H1 (cell line): ENCODE results near the gene RDH12. TPM values are rescaled to one million over a fixed set of nuclear protein-coding genes. Genes with fewer than 3 reads are reported as not detected.

Experiments used
- CTCF ChIA-PET: fragments of 300-600 bp; sonication (Branson Sonifier 250); formaldehyde crosslinking; loops from one replicate; lab custom pipeline; 2021; ENCODE audit not compliant: partially characterized antibody; lab: Charles Lee
- POLR2A ChIA-PET: fragments of 300-600 bp; sonication (Branson Sonifier 250); formaldehyde crosslinking; loops from one replicate; lab custom pipeline; 2021; ENCODE audit warnings: inconsistent platforms; ENCODE audit not compliant: partially characterized antibody; lab: Charles Lee
- DNase-seq, 2 experiments: peaks; one replicate each; pipeline versions ENCODE4 v3.0.0 to v3.0.0-alpha.2; 2010 to 2022; ENCODE audit warnings: low spot score in 2 of 2, low read depth in 1 of 2, mixed read lengths in 1 of 2
- FAIRE-seq: peaks from 2 replicates; lab custom pipeline; 2011; peaks lifted over from hg19 to GRCh38; lab: Jason Lieb, UNC
- H2AFZ ChIP-seq: 2 replicates; pipeline ENCODE4 v1.8.1; 2012; ENCODE audit warnings: low read length, inconsistent platforms
- H2AK5ac ChIP-seq: 2 replicates; pipeline ENCODE4 v1.6.1; 2013; ENCODE audit warnings: low read depth, low read length
- H2BK120ac ChIP-seq: replicated peaks from 2 replicates; pipeline ENCODE3; 2013; ENCODE audit warnings: low read depth, low read length, inconsistent platforms
- H2BK12ac ChIP-seq: 2 replicates; pipeline ENCODE4 v1.6.1; 2013; ENCODE audit warnings: low read depth, low read length
- H2BK15ac ChIP-seq: 2 replicates; pipeline ENCODE4 v1.6.1; 2013; ENCODE audit warnings: low read length
- H2BK20ac ChIP-seq: 2 replicates; pipeline ENCODE4 v1.6.1; 2013; ENCODE audit warnings: low read length
- H2BK5ac ChIP-seq: 2 replicates; pipeline ENCODE4 v1.6.1; 2013; ENCODE audit warnings: low read depth, low read length
- H3K14ac ChIP-seq: 2 replicates; pipeline ENCODE4 v1.6.1; 2013; ENCODE audit warnings: inconsistent platforms; ENCODE audit not compliant: insufficient read length
- H3K18ac ChIP-seq: 2 replicates; pipeline ENCODE4 v1.6.1; 2013; ENCODE audit warnings: low read length; ENCODE audit errors: extremely low read depth
- H3K23ac ChIP-seq: 2 replicates; pipeline ENCODE4 v1.6.1; 2013; ENCODE audit warnings: inconsistent platforms; ENCODE audit not compliant: insufficient read length
- H3K23me2 ChIP-seq: 2 replicates; pipeline ENCODE4 v1.6.1; 2013; ENCODE audit warnings: low read depth, low read length
- H3K27ac ChIP-seq: 2 replicates; pipeline ENCODE4 v1.6.1; 2011; ENCODE audit warnings: low read depth, low read length, inconsistent platforms
- H3K27me3 ChIP-seq, 4 experiments: replicated peaks in 1 of 4; 1 replicate in 1 of 4; 2 replicates in 3 of 4; pipeline versions ENCODE4 v1.6.1 to v1.8.1; 2011 to 2013; ENCODE audit warnings: low read length in 3 of 4, mild to moderate bottlenecking in 3 of 4, inconsistent platforms in 2 of 4, mixed read lengths in 2 of 4, moderate library complexity in 1 of 4; ENCODE audit not compliant: control insufficient read depth in 3 of 4, insufficient read depth in 3 of 4; ENCODE audit errors: extremely low read depth in 1 of 4
- H3K36me3 ChIP-seq, 4 experiments: 2 replicates each; pipeline versions ENCODE4 v1.6.1 to v1.8.1; 2011 to 2013; ENCODE audit warnings: mild to moderate bottlenecking in 4 of 4, low read length in 3 of 4, moderate library complexity in 2 of 4, control low read depth in 1 of 4, inconsistent platforms in 1 of 4; ENCODE audit not compliant: insufficient read depth in 4 of 4, control insufficient read depth in 2 of 4
- H3K4ac ChIP-seq: replicated peaks from 2 replicates; pipeline ENCODE3; 2013; ENCODE audit warnings: low read length, low read depth, mixed read lengths, inconsistent platforms; ENCODE audit not compliant: insufficient read length
- H3K4me1 ChIP-seq, 4 experiments: replicated peaks in 1 of 4; 1 replicate in 1 of 4; 2 replicates in 3 of 4; pipeline versions ENCODE4 v1.6.1 to v1.8.1; 2011 to 2013; ENCODE audit warnings: low read length in 3 of 4, inconsistent platforms in 2 of 4, mixed read lengths in 1 of 4; ENCODE audit not compliant: insufficient read depth in 4 of 4, control insufficient read depth in 3 of 4
- H3K4me2 ChIP-seq, 2 experiments: 2 replicates each; pipeline versions ENCODE4 v1.6.1 to v1.8.1; 2011 to 2013; ENCODE audit warnings: low read depth in 2 of 2, low read length in 2 of 2, control low read depth in 1 of 2, inconsistent platforms in 1 of 2, mild to moderate bottlenecking in 1 of 2; ENCODE audit not compliant: insufficient read depth in 1 of 2
- H3K4me3 ChIP-seq, 4 experiments: fragments of 200-600, 300-600 bp in 1 of 4; sonication (generic), shearing (Covaris generic), sonication (Bioruptor Twin) in 1 of 4; 2 replicates each; pipeline versions ENCODE4 v1.5.1 to v1.8.1; 2011 to 2016; ENCODE audit warnings: low read length in 4 of 4, low read depth in 3 of 4, control low read depth in 2 of 4, inconsistent platforms in 2 of 4, mild to moderate bottlenecking in 2 of 4, mixed read lengths in 1 of 4, moderate library complexity in 1 of 4; ENCODE audit not compliant: insufficient read depth in 2 of 4; ENCODE audit errors: extremely low read depth in 1 of 4
- H3K56ac ChIP-seq: replicated peaks from 2 replicates; pipeline ENCODE3; 2013; ENCODE audit warnings: low read depth, mild to moderate bottlenecking, mixed read lengths, low read length, inconsistent platforms; ENCODE audit not compliant: insufficient read length
- H3K79me1 ChIP-seq: 2 replicates; pipeline ENCODE4 v1.6.1; 2013; ENCODE audit warnings: low read depth, low read length, control low read depth
- H3K79me2 ChIP-seq, 2 experiments: 2 replicates each; pipeline versions ENCODE4 v1.6.1 to v1.8.1; 2012 to 2013; ENCODE audit warnings: low read length in 2 of 2, mild to moderate bottlenecking in 2 of 2, inconsistent platforms in 1 of 2; ENCODE audit not compliant: insufficient read depth in 2 of 2, control insufficient read depth in 1 of 2
- H3K9ac ChIP-seq, 4 experiments: replicated peaks in 1 of 4; 1 replicate in 1 of 4; 2 replicates in 3 of 4; pipeline versions ENCODE4 v1.6.1 to v1.8.1; 2011 to 2013; ENCODE audit warnings: low read depth in 3 of 4, low read length in 3 of 4, control low read depth in 2 of 4, mild to moderate bottlenecking in 2 of 4, moderate library complexity in 2 of 4, inconsistent platforms in 1 of 4; ENCODE audit errors: extremely low read depth in 1 of 4
- H3K9me3 ChIP-seq, 2 experiments: 2 replicates each; pipeline versions ENCODE4 v1.6.1 to v1.8.1; 2012 to 2013; ENCODE audit warnings: mild to moderate bottlenecking in 2 of 2, moderate library complexity in 2 of 2, control low read depth in 1 of 2, inconsistent platforms in 1 of 2, low read depth in 1 of 2, low read length in 1 of 2, mixed read lengths in 1 of 2; ENCODE audit not compliant: insufficient read depth in 2 of 2
- H4K20me1 ChIP-seq, 2 experiments: replicated peaks in 1 of 2; 2 replicates each; pipeline versions ENCODE3 to v1.8.1; 2011 to 2013; ENCODE audit warnings: inconsistent platforms in 2 of 2, low read length in 2 of 2, mild to moderate bottlenecking in 1 of 2; ENCODE audit not compliant: insufficient read depth in 2 of 2, control insufficient read depth in 1 of 2
- H4K5ac ChIP-seq: 2 replicates; pipeline ENCODE4 v1.6.1; 2013; ENCODE audit warnings: low read length, low read depth, mixed read lengths, inconsistent platforms; ENCODE audit not compliant: insufficient read length
- H4K8ac ChIP-seq: 2 replicates; pipeline ENCODE4 v1.8.0; 2013; ENCODE audit warnings: mild to moderate bottlenecking, moderate library complexity, low read length, inconsistent platforms; ENCODE audit not compliant: insufficient read depth; ENCODE audit errors: extremely low read depth
- H4K91ac ChIP-seq: replicated peaks from 2 replicates; pipeline ENCODE3; 2013; ENCODE audit warnings: low read length, mixed read lengths, inconsistent platforms; ENCODE audit not compliant: insufficient read length
- BACH1 ChIP-seq: IDR thresholded peaks from 2 replicates; pipeline ENCODE4 v1.6.1; 2012; ENCODE audit warnings: low read length, improper control_type of control experiment
- CBX8 ChIP-seq: fragments of 300-800, 300-1000 bp; sonication (generic); IDR thresholded peaks from 2 replicates; pipeline ENCODE4 v1.7.1; 2016; ENCODE audit warnings: low read depth, low read length, borderline replicate concordance
- E2F6 ChIP-seq: IDR thresholded peaks from 2 replicates; pipeline ENCODE4 v1.6.1; 2012; ENCODE audit warnings: inconsistent platforms
- EGR1 ChIP-seq: IDR thresholded peaks from 2 replicates; pipeline ENCODE4 v1.6.1; 2011; ENCODE audit warnings: low read depth, low read length, borderline replicate concordance
- HDAC2 ChIP-seq, 2 experiments: fragments of 300-600 bp in 1 of 2; sonication (generic) in 1 of 2; IDR thresholded peaks; 2 replicates each; pipeline ENCODE4 v1.6.1; 2011 to 2012; ENCODE audit warnings: low read depth in 2 of 2, low read length in 2 of 2, mild to moderate bottlenecking in 2 of 2, moderate library complexity in 2 of 2, borderline replicate concordance in 1 of 2, inconsistent platforms in 1 of 2
- JUN ChIP-seq: IDR thresholded peaks from 2 replicates; pipeline ENCODE4 v1.6.1; 2011; ENCODE audit warnings: low read depth, mild to moderate bottlenecking, improper control_type of control experiment, low read length
- KDM4A ChIP-seq: IDR thresholded peaks from one replicate; pipeline ENCODE4 v1.7.1; 2012; ENCODE audit warnings: low read depth, mild to moderate bottlenecking, moderate library complexity, low read length, inconsistent platforms; ENCODE audit not compliant: severe bottlenecking
- PHF8 ChIP-seq: fragments of 200-600 bp; sonication (generic); conservative IDR thresholded peaks from 2 replicates; pipeline ENCODE4 v1.7.1; 2012; ENCODE audit warnings: low read depth, mild to moderate bottlenecking, inconsistent platforms, low read length, moderate library complexity
- SAP30 ChIP-seq: fragments of 300-600 bp; sonication (generic); IDR thresholded peaks from 2 replicates; pipeline ENCODE4 v1.7.1; 2012; ENCODE audit warnings: low read length, moderate library complexity, mild to moderate bottlenecking, inconsistent platforms; ENCODE audit not compliant: insufficient read depth, insufficient replicate concordance
- SIX5 ChIP-seq: IDR thresholded peaks from 2 replicates; pipeline ENCODE4 v1.6.1; 2011; ENCODE audit warnings: mild to moderate bottlenecking, low read depth, low read length
- SP1 ChIP-seq: IDR thresholded peaks from 2 replicates; pipeline ENCODE4 v1.6.1; 2011; ENCODE audit warnings: low read depth, low read length
- SP4 ChIP-seq: IDR thresholded peaks from 2 replicates; pipeline ENCODE4 v1.6.1; 2012; ENCODE audit warnings: low read length, inconsistent platforms
- TBP ChIP-seq: IDR thresholded peaks from 2 replicates; pipeline ENCODE4 v1.6.1; 2011; ENCODE audit warnings: low read depth, low read length, improper control_type of control experiment
- WGBS, 2 experiments: shearing (Covaris generic) in 1 of 2; methylation state at CpG; one replicate each; pipeline versions ENCODE4 v1.1.6 to v1.1.7; 2013 to 2015; ENCODE audit warnings: low lambda C conversion rate in 2 of 2, mixed read lengths in 2 of 2, inconsistent platforms in 1 of 2, low coverage in 1 of 2, missing lambda C conversion rate in 1 of 2; ENCODE audit not compliant: insufficient replicate concordance in 2 of 2, insufficient coverage in 1 of 2, insufficient read length in 1 of 2; ENCODE audit errors: extremely low coverage in 1 of 2, missing lambda C conversion rate in 1 of 2; 5-methylcytosine and 5-hydroxymethylcytosine counted together
- polyA plus RNA-seq, 7 experiments: library from polyadenylated mRNA; depleted of rRNA in 3 of 7; stranded (reverse) in 5 of 7; unstranded in 2 of 7; fragments of >200 nt in 5 of 7; fragments of 200-250 nt in 2 of 7; gene quantifications; 1 replicate in 5 of 7; 2 replicates in 1 of 7; 4 replicates in 1 of 7; pipeline versions ENCODE4 v1.2.1 to v1.2.3, GENCODE V29; 2011 to 2013; ENCODE audit warnings: missing spikeins in 2 of 7, mixed read lengths in 2 of 7
- total RNA-seq: library from RNA; stranded (reverse); fragmentation: NEBNext Ultra II Directional; extraction: Animal tissue kit (Norgen Biotek cat#: 25700); gene quantifications from 2 replicates; pipeline ENCODE4 v1.2.1, GENCODE V29; 2021

Gene RDH12
- total and polyA plus RNA-seq, 2 of the 8 experiments (the other 6 are each of a cell fraction or from before 2014, with no cell fraction given) = 1.2 to 1.5 TPM

GRCh38 chr14:67698179-67698578 lies 3.5 kb upstream of the RDH12 start:
- Histone ChIP-seq H3K27me3 (peaks cover 0 to 2% (median 0%) of the 10 kb centered on the region in 4 experiments; a peak in 2 of 7 replicates), H2BK15ac (no peak overlapping the region), H3K4me3 (no peak overlapping the region), H3K9me3 (no peaks in the 10 kb centered on the region), H3K14ac (no peak overlapping the region), H3K4ac (no peak overlapping the region), H3K23ac (no peak overlapping the region), H4K5ac (no peak overlapping the region), H2BK5ac (no peak overlapping the region), H4K20me1 (peaks cover 2 to 4% of the 10 kb centered on the region in 2 experiments), H3K18ac (no peak overlapping the region), H3K79me2 (peaks cover 6 to 22% of the 10 kb centered on the region in 2 experiments), H2AK5ac (no peak overlapping the region), H3K36me3 (peaks cover 0 to 2% (median under 1%) of the 10 kb centered on the region in 4 experiments; a peak in 2 of 8 replicates), H3K9ac (no peak overlapping the region), H3K4me1 (peaks cover 3 to 5% (median 4%) of the 10 kb centered on the region in 4 experiments; a peak in 4 of 7 replicates), H3K23me2 (0 out of 2 replicates have a peak, but pooled peaks cover 2% of the 10 kb centered on the region), H3K4me2 (no peak overlapping the region), H2AFZ (no peak overlapping the region), H4K8ac (no peak overlapping the region), H2BK12ac (no peak overlapping the region), H3K27ac (no peak overlapping the region), H2BK20ac (no peak overlapping the region), H2BK120ac (no peak overlapping the region), H3K79me1 (0 out of 2 replicates have a peak, but pooled peaks cover under 1% of the 10 kb centered on the region), H4K91ac (no peak overlapping the region), H3K56ac (no peak overlapping the region)
- ChIA-PET CTCF (interaction anchor here (0.7 to 2.1 kb wide), 7 partner anchors 28 to 1119 kb away, joined by 3 to 5 read pairs (median 3); partner anchors contain the start of gene PIGH), POLR2A (interaction anchor here (1.5 to 1.7 kb wide), 2 partner anchors 12 to 118 kb away, joined by 3 to 4 read pairs; no protein-coding TSS in a partner anchor)
- WGBS, 2 experiments = 89% methylated on average over 1 of the region's 1 CpG; no CpG with 5 or more reads in 1 of the 2 experiments
- DNase-seq (no peak), FAIRE-seq (no peak)
- TF ChIP-seq KDM4A (no peak), HDAC2 (IDR thresholded peaks at IDR 0.05; ENCODE audit: borderline replicate concordance in 1 of 2, low read depth in 2 of 2, low read length in 2 of 2) (no peak), PHF8 (no peak), CBX8 (no peak), SIX5 (no peak), E2F6 (no peak), SP1 (no peak), SAP30 (no peak), EGR1 (no peak), SP4 (no peak), JUN (no peak), TBP (no peak), BACH1 (no peak)
